ENCODE measurements around the gene CDC42BPG.
"Not testable (repeated sequence)": the region's sequence is repeated elsewhere in the genome, so short reads cannot be mapped to it uniquely, and the experiment has no call there.

CDC42BPG gene

DNA sequence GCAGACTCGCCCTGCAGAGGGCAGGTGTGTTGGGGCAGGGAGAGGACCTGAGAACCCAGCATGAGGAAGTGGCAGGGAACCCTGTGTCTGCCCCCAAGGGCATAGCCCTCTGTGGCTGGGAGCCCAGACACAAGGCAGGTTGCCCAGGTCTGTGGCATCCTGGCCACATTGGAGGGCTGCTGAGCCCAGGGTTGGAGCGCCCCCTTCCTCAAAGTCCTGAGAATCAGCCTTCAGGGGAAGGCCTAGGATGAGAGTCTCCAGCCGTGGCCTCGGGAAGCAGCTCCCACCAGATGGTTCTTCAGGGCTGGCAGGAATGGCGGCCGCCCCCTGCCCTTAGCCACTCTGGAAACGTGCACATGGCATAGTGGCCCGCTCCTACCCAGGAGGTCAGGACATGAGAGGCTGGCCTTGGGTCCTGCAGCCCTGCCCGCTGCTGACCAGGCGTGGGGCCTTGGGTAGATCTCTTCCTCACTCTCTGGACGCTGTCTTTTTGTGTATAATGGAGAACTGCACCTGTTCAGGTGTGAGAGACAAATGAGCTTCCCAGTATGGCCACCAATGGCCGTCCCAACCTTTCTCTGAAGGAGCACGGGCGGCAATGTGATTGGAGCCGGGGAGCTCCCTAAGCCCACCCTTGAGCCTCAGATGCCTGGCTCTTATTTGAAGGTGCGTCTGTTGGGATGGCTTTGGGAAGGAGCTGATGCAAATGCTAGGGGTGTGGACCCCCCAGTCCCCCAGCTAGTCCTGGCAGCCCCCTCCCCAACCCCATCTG, 4.6 kb upstream of the CDC42BPG start:
- H3K4me3 ChIP-seq (ENCODE audit: low read depth, low read length): no peak overlapping the region
- no peak for DNase-seq (ENCODE audit: low read depth, low spot score)
- peak; percentile 27 for TF ChIP-seq CTCF (IDR thresholded peaks at IDR 0.05; ENCODE audit: low read depth, low read length)
- in situ Hi-C loops (cut with HindIII; ENCODE audit: low sequenced_read_pairs): loop anchor here (10.0 kb wide), 1 partner anchor 46 kb away; no protein-coding TSS in a partner anchor

DNA sequence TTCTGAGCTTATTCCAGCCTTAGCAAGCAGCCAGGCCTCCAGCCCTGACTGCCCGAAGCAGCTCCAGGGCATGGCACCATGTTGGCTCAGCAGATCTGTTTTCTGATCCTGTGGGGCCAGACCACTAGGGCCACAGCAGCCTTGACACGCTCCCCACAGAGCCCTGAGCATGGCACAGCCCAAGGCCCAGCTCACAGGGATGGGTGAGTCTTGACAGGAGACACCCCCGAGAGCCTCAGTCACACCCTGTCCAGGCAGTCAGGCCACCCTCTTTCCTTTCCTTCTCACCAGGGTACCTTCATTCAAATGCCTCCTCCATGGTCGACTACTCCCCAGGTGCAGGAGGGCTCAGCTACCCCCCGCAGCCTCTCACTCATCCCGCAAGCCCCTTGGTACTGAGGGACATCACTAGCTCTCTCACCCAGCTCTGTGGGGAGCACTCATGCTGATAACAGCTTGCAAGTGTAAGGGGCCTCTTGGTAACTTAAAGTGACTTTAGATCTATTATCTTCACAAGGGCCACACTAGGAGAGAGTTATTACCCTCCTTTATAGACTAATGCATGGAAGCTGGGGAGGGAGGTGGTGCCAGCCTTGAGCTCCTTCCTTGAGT, 3.9 kb upstream of the CDC42BPG start:
- in situ Hi-C loops (cut with HindIII; ENCODE audit: low sequenced_read_pairs): loop anchor here (10.0 kb wide), 1 partner anchor 46 kb away; no protein-coding TSS in a partner anchor
- H3K4me3 ChIP-seq (ENCODE audit: low read depth, low read length): no peak overlapping the region
- no peak for TF ChIP-seq CTCF (IDR thresholded peaks at IDR 0.05; ENCODE audit: low read depth, low read length)
- DNase-seq (ENCODE audit: low read depth, low spot score): no peak

DNA sequence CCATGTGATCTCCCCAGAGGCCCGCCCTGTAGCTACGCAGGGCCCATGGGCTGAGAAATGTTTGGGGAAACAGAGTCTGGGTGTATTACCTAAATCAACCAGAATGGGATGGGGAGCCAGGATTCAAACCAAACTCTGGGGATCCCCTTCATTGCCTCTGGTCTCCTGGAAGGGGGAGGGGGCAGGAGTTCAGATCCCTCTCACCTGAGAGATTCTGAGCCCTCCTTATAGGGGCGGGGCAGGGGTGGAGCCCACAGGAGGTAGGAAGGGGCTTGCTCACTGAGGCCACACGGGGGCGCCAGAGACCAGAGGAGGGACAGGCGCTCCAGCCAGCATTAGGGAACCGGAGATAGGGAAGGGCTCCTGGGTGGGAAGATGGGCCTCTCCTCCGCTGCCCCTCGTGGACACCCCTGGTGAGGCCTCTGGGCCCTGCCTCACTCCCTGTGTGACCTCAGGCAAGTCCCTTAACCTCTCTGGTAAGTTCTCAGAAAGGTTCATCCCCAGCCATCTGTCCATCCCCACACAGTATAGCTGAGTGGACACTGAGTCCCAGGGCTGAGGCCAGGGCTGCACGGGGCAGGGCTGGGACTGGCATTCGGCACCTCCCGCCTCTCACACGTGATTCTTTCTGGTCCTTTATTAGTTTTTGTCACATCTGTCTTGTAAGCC, 2.7 kb upstream of the CDC42BPG start:
- TF ChIP-seq CTCF (IDR thresholded peaks at IDR 0.05; ENCODE audit: low read depth, low read length): peak; percentile 94
- peak; percentile 85 for DNase-seq (ENCODE audit: low read depth, low spot score)
- no peak overlapping the region for H3K4me3 ChIP-seq (ENCODE audit: low read depth, low read length)
- in situ Hi-C loops (cut with HindIII; ENCODE audit: low sequenced_read_pairs): loop anchor here (10.0 kb wide), 1 partner anchor 48 kb away; no protein-coding TSS in a partner anchor

DNA sequence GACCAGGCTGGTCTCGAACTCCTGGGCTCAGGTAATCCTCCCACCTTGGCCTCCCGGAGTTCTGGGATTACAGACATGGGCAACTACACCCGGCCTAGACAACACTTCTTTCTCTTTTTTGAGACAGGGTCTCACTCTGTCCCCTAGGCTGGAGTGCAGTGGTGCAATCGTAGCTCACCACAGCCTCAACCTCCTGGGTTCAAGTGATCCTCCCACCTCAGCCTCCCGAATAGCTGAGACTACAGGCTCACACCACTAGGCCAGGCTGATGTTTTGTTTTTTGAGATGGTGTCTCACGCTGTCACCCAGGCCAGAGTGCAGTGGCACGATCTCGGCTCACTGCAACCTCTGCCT, 1.3 kb upstream of the CDC42BPG start:
- in situ Hi-C loops (cut with HindIII; ENCODE audit: low sequenced_read_pairs): loop anchor here (10.0 kb wide), 1 partner anchor 49 kb away; no protein-coding TSS in a partner anchor
- not testable (repeated sequence) for DNase-seq (ENCODE audit: low read depth, low spot score); H3K4me3 ChIP-seq (ENCODE audit: low read depth, low read length)

GRCh38 chr11:64845129-64845775, 799 bp upstream of the CDC42BPG start:
- H3K4me3 ChIP-seq (ENCODE audit: low read depth, low read length): no peak overlapping the region
- DNase-seq (ENCODE audit: low read depth, low spot score): no peak
- in situ Hi-C loops (cut with HindIII; ENCODE audit: low sequenced_read_pairs): loop anchor here (10.0 kb wide), 1 partner anchor 50 kb away; no protein-coding TSS in a partner anchor
- TF ChIP-seq CTCF (IDR thresholded peaks at IDR 0.05; ENCODE audit: low read depth, low read length): no peak

- DNase-seq (ENCODE audit: low read depth, low spot score): no peak
- H3K4me3 ChIP-seq (ENCODE audit: low read depth, low read length): no peak overlapping the region
- no peak for TF ChIP-seq CTCF (IDR thresholded peaks at IDR 0.05; ENCODE audit: low read depth, low read length)
- in situ Hi-C loops (cut with HindIII; ENCODE audit: low sequenced_read_pairs): loop anchor here (10.0 kb wide), 1 partner anchor 51 kb away; no protein-coding TSS in a partner anchor
These were observed 645 bp downstream of the CDC42BPG start for GRCh38 chr11:64843686-64844329.
